Measurements from ENCODE around the gene EDARADD.

DNA sequence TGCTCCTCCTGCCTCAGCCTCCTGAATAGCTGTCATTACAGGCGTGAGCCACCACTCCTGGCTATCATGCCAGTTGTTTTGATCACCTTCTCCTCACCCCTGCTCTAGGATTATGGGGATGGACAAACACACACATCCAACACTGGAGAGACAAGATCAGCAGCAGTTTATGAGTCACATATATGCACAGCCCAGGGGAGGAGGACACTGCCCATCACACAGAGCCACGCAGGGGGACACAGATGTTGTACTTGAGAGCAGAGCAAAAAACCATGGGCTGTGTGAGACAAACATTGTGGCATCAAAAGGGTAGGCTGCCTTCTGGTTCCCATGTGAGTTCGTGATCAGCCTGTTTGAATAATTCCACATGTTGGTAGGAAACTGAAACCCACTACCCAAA lies 32.1 kb downstream of the EDARADD start:
- TF ChIP-seq, protein P1, sequence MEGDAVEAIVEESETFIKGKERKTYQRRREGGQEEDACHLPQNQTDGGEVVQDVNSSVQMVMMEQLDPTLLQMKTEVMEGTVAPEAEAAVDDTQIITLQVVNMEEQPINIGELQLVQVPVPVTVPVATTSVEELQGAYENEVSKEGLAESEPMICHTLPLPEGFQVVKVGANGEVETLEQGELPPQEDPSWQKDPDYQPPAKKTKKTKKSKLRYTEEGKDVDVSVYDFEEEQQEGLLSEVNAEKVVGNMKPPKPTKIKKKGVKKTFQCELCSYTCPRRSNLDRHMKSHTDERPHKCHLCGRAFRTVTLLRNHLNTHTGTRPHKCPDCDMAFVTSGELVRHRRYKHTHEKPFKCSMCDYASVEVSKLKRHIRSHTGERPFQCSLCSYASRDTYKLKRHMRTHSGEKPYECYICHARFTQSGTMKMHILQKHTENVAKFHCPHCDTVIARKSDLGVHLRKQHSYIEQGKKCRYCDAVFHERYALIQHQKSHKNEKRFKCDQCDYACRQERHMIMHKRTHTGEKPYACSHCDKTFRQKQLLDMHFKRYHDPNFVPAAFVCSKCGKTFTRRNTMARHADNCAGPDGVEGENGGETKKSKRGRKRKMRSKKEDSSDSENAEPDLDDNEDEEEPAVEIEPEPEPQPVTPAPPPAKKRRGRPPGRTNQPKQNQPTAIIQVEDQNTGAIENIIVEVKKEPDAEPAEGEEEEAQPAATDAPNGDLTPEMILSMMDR (IDR thresholded peaks at IDR 0.05; ENCODE audit: low read depth, low read length, missing input control) = no peak
- TF ChIP-seq, protein P2, sequence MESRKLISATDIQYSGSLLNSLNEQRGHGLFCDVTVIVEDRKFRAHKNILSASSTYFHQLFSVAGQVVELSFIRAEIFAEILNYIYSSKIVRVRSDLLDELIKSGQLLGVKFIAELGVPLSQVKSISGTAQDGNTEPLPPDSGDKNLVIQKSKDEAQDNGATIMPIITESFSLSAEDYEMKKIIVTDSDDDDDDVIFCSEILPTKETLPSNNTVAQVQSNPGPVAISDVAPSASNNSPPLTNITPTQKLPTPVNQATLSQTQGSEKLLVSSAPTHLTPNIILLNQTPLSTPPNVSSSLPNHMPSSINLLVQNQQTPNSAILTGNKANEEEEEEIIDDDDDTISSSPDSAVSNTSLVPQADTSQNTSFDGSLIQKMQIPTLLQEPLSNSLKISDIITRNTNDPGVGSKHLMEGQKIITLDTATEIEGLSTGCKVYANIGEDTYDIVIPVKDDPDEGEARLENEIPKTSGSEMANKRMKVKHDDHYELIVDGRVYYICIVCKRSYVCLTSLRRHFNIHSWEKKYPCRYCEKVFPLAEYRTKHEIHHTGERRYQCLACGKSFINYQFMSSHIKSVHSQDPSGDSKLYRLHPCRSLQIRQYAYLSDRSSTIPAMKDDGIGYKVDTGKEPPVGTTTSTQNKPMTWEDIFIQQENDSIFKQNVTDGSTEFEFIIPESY (IDR thresholded peaks at IDR 0.05) = no peak
- TF ChIP-seq EGR1 (IDR thresholded peaks at IDR 0.05; ENCODE audit: low read depth in 2 of 2) (no peak), RAD21 (IDR thresholded peaks at IDR 0.05) (no peak), GABPA (IDR thresholded peaks at IDR 0.05 in 1 of 2, conservative IDR thresholded peaks at IDR 0.05 in 1 of 2) (no peak)
- TF ChIP-seq, protein P3, sequence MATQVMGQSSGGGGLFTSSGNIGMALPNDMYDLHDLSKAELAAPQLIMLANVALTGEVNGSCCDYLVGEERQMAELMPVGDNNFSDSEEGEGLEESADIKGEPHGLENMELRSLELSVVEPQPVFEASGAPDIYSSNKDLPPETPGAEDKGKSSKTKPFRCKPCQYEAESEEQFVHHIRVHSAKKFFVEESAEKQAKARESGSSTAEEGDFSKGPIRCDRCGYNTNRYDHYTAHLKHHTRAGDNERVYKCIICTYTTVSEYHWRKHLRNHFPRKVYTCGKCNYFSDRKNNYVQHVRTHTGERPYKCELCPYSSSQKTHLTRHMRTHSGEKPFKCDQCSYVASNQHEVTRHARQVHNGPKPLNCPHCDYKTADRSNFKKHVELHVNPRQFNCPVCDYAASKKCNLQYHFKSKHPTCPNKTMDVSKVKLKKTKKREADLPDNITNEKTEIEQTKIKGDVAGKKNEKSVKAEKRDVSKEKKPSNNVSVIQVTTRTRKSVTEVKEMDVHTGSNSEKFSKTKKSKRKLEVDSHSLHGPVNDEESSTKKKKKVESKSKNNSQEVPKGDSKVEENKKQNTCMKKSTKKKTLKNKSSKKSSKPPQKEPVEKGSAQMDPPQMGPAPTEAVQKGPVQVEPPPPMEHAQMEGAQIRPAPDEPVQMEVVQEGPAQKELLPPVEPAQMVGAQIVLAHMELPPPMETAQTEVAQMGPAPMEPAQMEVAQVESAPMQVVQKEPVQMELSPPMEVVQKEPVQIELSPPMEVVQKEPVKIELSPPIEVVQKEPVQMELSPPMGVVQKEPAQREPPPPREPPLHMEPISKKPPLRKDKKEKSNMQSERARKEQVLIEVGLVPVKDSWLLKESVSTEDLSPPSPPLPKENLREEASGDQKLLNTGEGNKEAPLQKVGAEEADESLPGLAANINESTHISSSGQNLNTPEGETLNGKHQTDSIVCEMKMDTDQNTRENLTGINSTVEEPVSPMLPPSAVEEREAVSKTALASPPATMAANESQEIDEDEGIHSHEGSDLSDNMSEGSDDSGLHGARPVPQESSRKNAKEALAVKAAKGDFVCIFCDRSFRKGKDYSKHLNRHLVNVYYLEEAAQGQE (IDR thresholded peaks at IDR 0.05) = no peak

All from liver (tissue), 3 donors.